GM12891 (cell line): ENCODE measurements around the gene BMPER.

Experiments
- POLR2A ChIP-seq: IDR thresholded peaks from 2 replicates; pipeline ENCODE4 v1.6.1; 2011; ENCODE audit warnings: low read depth, low read length, control low read depth
- POLR2AphosphoS5 ChIP-seq: IDR thresholded peaks from 2 replicates; pipeline ENCODE4 v1.6.1; 2011; ENCODE audit warnings: low read depth, low read length, control low read depth

DNA sequence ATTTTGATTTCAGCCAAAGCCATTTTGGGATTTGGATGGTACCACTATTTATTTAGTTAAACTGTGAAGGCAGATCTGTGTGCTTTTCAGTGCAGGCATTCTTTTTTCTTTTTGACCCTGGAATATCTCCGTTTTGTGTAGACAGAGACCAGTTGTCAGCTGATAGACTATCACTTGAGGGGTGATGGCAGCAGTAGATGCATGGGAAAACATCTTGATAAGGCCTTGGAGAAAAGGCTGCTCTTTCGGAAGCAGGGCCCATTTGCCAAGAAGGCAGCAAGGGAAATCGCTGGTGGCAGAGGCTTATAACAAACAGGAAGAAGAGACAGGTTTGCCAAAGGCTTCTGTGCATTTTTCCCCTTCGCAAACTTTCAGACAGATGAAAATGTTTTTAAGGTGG, 2.6 kb upstream of the BMPER start:
- TF ChIP-seq POLR2A (no peak), POLR2AphosphoS5 (no peak)
